Bronchial epithelial cell (primary cell): ENCODE results near the gene DUSP7. TPM values are rescaled to one million over a fixed set of nuclear protein-coding genes. Genes with fewer than 3 reads are reported as not detected.

Source experiments
- DNase-seq: peaks from one replicate; pipeline ENCODE4 v3.0.0-alpha.2; 2010; ENCODE audit warnings: low read depth
- FAIRE-seq: peaks from 2 replicates; lab custom pipeline; 2011; peaks lifted over from hg19 to GRCh38; lab: Jason Lieb, UNC
- H3K27me3 ChIP-seq: 2 replicates; pipeline ENCODE4 v1.5.1; 2011; ENCODE audit warnings: low read length; ENCODE audit not compliant: control insufficient read depth, insufficient read depth
- H3K36me3 ChIP-seq: 2 replicates; pipeline ENCODE4 v1.5.1; 2011; ENCODE audit warnings: low read length; ENCODE audit not compliant: control insufficient read depth, insufficient read depth
- H3K4me3 ChIP-seq: 2 replicates; pipeline ENCODE4 v1.5.1; 2011; ENCODE audit warnings: mild to moderate bottlenecking, low read depth, low read length, control low read depth
- total RNA-seq: library from RNA; depleted of rRNA; stranded (reverse); fragments of >200 nt; gene quantifications from 2 replicates; pipeline ENCODE4 v1.2.1, GENCODE V29; 2014
- TF ChIP-seq, protein P1 (sequence below): IDR thresholded peaks from 2 replicates; pipeline ENCODE4 v1.5.1; 2011; ENCODE audit warnings: mild to moderate bottlenecking, moderate library complexity, low read length, control low read depth, inconsistent platforms; ENCODE audit not compliant: insufficient read depth, severe bottlenecking

Gene DUSP7
- total RNA-seq, 1 donor from 2014 or later = 38.2 TPM

DNA sequence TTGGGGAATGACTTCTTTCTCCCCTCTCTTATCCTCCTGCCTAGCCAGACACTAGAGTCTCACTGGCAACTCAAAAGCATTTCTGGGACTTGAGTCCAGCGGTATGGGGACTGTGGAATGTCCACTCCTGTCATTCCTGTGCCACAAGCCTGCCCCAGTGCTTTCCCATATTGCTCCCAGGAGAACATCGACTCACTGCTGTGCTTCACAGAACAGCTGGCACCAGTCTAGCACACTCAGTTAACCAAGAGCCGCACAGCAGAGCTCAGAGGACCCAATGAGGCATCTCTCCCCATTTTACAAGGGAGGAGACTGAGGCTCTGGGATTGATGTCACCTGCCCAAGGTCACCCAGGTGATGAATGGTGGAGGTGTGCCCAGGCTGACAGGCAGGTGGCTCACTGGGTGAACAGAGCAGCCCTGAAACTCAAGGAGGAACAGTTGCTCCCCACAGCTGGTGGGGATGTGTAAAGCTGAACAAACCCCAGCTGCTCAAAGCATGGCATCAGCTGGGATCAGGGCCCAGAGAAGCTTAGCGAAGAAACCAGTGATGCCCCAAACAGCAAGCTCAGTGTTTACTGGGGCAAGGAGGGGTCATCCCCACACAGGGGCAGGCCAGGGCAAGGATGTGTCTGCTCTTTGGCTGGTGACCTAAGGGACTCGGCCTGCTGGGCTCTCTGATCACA is 35.4 kb upstream of the DUSP7 start:
- FAIRE-seq (peak; percentile 52), DNase-seq (no peak)
- Histone ChIP-seq H3K27me3 (no peaks in the 10 kb centered on the region), H3K36me3 (no peaks in the 10 kb centered on the region), H3K4me3 (no peak overlapping the region)
- TF ChIP-seq, protein P1, sequence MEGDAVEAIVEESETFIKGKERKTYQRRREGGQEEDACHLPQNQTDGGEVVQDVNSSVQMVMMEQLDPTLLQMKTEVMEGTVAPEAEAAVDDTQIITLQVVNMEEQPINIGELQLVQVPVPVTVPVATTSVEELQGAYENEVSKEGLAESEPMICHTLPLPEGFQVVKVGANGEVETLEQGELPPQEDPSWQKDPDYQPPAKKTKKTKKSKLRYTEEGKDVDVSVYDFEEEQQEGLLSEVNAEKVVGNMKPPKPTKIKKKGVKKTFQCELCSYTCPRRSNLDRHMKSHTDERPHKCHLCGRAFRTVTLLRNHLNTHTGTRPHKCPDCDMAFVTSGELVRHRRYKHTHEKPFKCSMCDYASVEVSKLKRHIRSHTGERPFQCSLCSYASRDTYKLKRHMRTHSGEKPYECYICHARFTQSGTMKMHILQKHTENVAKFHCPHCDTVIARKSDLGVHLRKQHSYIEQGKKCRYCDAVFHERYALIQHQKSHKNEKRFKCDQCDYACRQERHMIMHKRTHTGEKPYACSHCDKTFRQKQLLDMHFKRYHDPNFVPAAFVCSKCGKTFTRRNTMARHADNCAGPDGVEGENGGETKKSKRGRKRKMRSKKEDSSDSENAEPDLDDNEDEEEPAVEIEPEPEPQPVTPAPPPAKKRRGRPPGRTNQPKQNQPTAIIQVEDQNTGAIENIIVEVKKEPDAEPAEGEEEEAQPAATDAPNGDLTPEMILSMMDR = no peak

- Histone ChIP-seq H3K36me3 (no peaks in the 10 kb centered on the region), H3K4me3 (no peak overlapping the region), H3K27me3 (no peaks in the 10 kb centered on the region)
- DNase-seq (no peak), FAIRE-seq (no peak)
- TF ChIP-seq, protein P1 = no peak
These were observed 34.6 kb upstream of the DUSP7 start for GRCh38 chr3:52090933-52091468.

GRCh38 chr3:52090131-52090932 is 34.0 kb upstream of the DUSP7 start:
- Histone ChIP-seq H3K4me3 (no peak overlapping the region), H3K36me3 (no peaks in the 10 kb centered on the region)
- no peak for FAIRE-seq

DNA sequence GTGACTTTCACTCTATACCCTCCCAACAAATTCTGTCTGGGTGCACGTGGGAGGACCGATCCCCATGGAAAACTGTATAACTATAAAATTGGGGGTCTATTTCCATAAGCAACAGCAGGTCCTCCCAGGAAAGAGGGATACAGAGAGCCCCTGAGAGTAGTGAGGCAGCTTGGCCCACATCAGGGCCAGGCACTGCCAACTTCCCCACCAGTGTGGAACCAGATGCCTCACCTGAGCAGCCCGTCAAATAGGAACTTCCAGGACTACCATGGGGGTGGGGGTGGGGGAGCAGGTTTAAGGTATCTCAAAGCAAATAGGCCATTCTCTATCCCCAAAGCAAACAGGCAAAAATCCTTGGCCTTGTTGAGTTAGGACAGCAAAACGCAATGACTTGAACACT is 33.3 kb upstream of the DUSP7 start:
- DNase-seq (no peak), FAIRE-seq (no peak)
- Histone ChIP-seq H3K4me3 (no peak overlapping the region), H3K27me3 (no peaks in the 10 kb centered on the region), H3K36me3 (no peaks in the 10 kb centered on the region)
- TF ChIP-seq, protein P1 = no peak

More at GRCh38 chr3:52090131-52090932, 34.0 kb upstream of the DUSP7 start:
- TF ChIP-seq, protein P1 = no peak
- DNase-seq = peak; percentile 70
- no peaks in the 10 kb centered on the region for H3K27me3 ChIP-seq

DNA sequence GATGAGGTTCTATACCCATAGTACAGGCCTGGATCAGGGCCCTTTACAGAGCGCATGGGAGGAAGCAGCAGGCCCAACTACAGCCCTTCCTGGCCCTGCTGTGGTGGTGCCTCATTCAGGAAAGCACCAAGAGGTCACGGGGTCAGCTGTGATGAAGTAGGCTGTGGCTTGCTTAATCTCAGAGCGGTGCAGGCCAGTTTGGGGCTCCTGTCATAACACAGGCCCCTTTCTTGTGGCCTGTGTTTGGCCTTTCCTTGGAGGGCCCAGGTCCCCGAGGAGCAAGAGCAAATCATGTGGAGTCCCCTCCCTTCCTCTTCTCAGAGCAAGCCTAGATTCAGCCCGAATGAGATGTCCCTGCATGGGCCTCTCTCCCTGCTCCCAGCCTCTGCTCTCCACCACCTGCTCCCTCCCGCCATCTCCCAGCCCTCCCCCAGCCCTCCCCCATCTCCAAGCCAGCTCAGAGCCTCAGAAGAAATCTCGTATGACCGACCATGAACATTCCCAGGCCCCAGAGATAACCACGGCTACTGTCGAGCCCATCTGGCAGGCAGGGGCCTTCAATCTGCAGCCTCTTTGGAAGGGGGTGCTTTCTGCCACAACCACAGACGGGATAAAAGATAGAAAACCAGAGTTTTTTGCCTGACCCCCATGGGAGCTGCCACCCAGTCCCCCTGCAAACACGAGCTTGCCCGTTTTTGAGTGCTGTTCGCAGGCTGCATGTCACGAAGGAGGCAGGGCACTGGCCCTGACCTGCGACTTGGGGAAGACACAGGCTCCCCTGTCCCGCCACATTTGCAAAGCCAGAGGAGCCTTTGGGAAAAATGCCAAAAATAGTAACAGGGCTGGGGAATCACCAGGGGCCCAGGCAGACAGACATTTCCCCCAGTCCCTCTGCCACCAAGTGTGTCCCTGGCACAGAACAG is 32.3 kb upstream of the DUSP7 start:
- H3K36me3 ChIP-seq = no peaks in the 10 kb centered on the region
- FAIRE-seq = no peak

More for the DNA sequence above, 32.3 kb upstream of the DUSP7 start:
- no peak for DNase-seq
- Histone ChIP-seq H3K4me3 (no peak overlapping the region), H3K27me3 (no peaks in the 10 kb centered on the region)
- TF ChIP-seq, protein P1 = no peak
